ENCODE results near the gene RWDD1. TPM values are rescaled to one million over a fixed set of nuclear protein-coding genes. Genes with fewer than 3 reads are reported as not detected.

The RWDD1 gene, protein sequence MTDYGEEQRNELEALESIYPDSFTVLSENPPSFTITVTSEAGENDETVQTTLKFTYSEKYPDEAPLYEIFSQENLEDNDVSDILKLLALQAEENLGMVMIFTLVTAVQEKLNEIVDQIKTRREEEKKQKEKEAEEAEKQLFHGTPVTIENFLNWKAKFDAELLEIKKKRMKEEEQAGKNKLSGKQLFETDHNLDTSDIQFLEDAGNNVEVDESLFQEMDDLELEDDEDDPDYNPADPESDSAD
- total RNA-seq (2014; rRNA removed; shearing (Covaris generic)), result 31.0 and 32.5 TPM in 2 replicates

DNA sequence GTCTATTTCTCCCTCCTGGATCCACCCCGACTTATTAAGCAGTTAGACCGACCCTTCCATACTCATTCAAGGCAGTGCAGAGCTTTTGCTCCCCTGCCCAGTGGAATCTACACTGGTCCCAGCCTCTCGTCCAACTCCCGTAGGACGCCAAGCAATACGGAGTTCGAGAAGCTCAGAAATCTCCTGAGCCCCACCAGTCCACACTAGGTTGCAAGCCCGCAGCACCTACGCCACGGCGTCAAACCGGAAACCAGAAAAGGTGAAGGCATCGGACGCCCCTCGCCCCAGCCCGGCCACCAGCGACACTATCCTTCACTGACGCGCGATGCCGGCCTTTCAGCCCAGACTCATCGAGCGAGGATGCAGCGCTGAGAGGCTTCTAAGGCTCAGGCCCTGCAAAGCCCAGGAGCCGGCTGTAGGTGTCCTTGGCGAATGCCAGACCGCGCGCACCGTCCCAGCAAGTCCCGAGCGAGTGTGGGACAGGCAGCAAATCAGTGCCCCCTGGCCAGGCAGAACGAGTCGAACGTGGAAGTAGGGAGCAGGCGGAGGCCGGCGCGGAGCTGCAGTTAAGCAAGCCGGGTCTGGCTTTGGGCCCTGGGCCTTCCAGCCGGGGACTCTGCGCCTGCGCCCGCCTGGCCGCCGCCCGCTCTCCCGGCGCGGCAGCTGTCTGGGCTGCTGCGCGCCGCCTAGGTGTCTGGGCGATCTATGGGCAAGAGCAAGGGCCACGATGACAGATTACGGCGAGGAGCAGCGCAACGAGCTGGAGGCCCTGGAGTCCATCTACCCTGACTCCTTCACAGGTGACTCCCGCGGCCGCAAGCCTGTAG lies at the start of gene RWDD1:
RWDD1 (plus strand) TSS at position 649 of the 827 bp plus-strand sequence; CDS start at position 728, 79 bp downstream.
- DNase-seq (ENCODE audit: low spot score), result peak; percentile 97

GRCh38 chr6:116522896-116523295 lies 48.4 kb upstream of the RWDD1 start:
- no peak for DNase-seq (ENCODE audit: low spot score)

- DNase-seq (ENCODE audit: low spot score), result no peak
These were observed 47.1 kb upstream of the RWDD1 start for GRCh38 chr6:116524236-116524635.

DNA sequence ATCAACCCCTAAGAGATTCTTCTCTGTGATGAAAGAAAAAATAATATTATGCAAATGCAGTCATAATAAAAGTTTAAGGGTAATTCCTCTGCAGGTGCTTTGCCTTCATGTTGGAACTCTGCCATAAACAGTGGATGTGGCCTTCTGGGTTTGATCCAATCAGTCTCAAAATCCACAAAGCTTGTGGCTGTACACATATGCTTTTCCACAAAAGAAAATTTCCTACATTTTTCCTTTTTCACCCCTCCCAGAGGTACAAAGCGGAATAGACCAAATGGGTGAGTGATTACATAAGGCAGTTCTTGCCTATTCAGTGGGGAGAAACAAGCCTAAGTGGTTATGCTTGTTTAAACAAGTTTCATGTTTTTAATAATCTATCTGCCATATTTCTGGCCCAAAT lies 43.2 kb upstream of the RWDD1 start:
- no peak for DNase-seq (ENCODE audit: low spot score)

GRCh38 chr6:116528780-116529179 lies 42.5 kb upstream of the RWDD1 start:
- DNase-seq (ENCODE audit: low spot score), result no peak

GRCh38 chr6:116529466-116530290 lies 41.6 kb upstream of the RWDD1 start:
- no peak for DNase-seq (ENCODE audit: low spot score)

DNA sequence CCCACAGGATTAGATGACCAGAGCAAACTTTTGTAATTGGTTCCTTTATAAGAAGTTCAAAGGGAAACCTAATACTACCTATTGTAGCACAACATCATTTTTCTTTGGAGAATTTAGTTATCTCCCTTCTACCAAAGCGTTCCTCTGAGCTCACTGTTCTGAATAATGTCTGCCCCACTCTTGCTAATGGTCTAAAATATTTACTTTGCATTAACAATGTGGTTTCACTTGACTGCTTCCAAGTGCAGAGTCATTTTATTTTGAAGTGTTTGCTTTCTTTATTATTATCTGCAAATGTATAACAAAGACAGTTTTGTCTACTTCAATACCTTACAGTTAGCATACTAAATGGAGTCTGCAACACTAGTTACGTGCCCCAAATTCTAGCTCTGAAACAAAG lies 40.9 kb upstream of the RWDD1 start:
- peak; percentile 76 for DNase-seq (ENCODE audit: low spot score)

GRCh38 chr6:116531675-116532570 lies 39.4 kb upstream of the RWDD1 start:
- DNase-seq (ENCODE audit: low spot score), result peak; percentile 65

- DNase-seq (ENCODE audit: low spot score), result no peak
These were observed 37.9 kb upstream of the RWDD1 start for GRCh38 chr6:116533233-116533957.

DNA sequence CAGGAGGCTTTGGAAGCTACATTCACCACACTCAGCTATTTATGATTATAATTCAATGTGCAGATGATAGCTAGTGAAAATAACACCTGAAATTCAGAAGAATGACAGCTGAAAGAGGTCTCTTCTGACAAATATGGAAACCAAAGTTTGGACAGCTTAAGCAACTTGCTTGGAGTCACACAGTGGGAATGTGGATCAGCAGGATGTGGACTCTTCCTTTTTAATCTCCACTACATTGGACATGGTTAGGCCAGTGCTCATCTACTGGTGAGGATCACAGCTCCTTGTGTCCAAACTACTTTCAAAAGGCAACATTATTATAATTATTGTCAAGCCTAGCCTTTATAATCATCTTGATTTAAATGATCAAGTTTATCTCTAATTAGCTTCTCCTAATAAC lies 36.2 kb upstream of the RWDD1 start:
- no peak for DNase-seq (ENCODE audit: low spot score)

DNA sequence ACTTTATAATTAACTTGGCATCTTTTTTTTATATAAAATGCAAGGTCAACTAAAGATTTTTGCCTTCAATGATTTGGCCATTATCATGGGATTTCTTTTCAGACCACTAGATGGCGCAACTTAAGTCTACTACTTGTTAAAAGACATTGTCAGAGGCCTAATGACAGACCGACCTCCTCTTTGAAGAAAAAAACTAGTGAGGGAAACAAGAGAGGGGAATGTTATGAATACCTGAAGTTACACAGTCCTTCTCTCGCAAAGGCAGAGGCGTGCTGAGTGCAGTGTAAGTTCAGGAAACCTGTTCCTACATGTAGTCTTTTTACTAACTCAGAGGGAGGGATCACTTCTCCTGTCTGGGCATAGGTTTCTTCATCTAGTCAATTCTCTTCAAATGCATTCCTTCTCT lies 35.1 kb upstream of the RWDD1 start:
- DNase-seq (ENCODE audit: low spot score), result peak; percentile 32

DNA sequence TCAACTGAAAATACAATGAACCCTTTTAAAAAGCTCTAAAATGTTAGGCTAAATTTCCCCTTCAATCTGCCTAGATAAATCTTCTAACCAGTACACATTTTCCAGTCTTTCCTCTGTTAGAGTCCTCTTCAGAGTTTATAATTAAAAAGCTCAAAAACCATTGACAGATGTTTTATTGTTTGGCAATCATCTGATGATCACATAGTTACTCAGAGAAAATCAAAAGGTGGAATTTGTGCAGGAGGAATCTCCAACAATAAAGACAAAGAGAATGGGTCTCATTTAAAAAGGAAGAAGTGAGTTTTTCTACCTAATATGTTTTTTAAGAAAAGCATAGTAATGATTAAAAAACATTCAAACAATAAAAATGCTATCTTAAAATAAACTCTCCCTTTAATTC lies 28.9 kb upstream of the RWDD1 start:
- no peak for DNase-seq (ENCODE audit: low spot score)

- DNase-seq (ENCODE audit: low spot score), result no peak
These were observed 28.2 kb upstream of the RWDD1 start for GRCh38 chr6:116543149-116543548.

GRCh38 chr6:116545651-116546050 lies 25.7 kb upstream of the RWDD1 start, which contains the start of gene TRAPPC3L:
Gene TRAPPC3L (minus strand): TSS chr6:116545684. CDS start chr6:116545514, 170 bp downstream.
- DNase-seq (ENCODE audit: low spot score), result no peak

GRCh38 chr6:116547358-116547757 lies 23.9 kb upstream of the RWDD1 start:
- DNase-seq (ENCODE audit: low spot score), result no peak

- no peak for DNase-seq (ENCODE audit: low spot score)
These were observed 20.5 kb upstream of the RWDD1 start for GRCh38 chr6:116550796-116551195.

GRCh38 chr6:116553451-116553850 lies 17.9 kb upstream of the RWDD1 start, which contains the start of gene CALHM4:
Gene CALHM4 (plus strand): TSS chr6:116553751. CDS start chr6:116553794, 43 bp downstream.
- DNase-seq (ENCODE audit: low spot score), result no peak

DNA sequence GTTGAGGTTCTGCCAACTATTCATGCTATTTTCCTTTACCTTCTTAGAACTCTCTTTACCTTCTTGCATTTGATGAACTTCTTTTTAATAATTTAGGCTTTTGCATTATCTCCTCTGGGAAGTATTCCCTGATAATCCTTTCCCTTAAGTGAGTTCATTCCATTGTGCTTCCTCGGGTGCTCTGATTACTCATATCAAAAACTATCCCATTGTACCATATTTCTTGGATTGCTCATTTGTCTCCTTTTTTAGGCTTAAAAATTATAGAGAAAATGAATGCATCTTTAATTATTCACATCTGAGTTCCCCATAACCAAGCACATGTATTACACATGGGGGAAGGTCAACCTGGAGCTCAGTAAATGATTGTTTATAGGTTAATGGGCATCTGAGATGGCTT lies 15.2 kb upstream of the RWDD1 start:
- no peak for DNase-seq (ENCODE audit: low spot score)

DNA sequence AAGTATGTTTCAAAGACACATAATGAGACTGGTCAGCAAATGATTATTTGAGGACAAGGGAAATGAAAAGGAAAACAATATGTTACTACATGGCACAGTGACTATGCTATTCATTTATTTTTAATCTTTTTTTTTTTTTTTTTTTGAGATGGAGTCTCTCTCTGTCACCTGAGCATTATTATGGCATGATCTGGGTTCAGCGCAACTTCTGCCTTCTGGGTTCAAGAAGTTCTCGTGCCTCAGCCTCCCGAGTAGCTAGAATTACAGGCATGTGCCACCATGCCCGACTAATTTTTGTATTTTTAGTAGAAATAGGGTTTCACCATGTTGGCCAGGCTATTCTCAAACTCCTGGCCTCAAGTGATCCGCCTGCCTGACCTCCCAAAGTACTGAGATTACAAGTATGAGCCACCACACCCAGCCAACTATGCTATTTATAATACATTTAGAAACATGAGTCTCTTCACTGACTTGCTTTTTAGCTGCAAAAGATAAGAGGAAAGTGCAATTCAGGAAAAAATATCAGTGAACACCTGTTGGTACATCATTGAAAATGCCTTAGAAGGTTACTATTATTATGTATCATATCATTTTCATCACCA lies 14.4 kb upstream of the RWDD1 start:
- DNase-seq (ENCODE audit: low spot score), result no peak

GRCh38 chr6:116557893-116558292 lies 13.4 kb upstream of the RWDD1 start:
- DNase-seq (ENCODE audit: low spot score), result peak; percentile 76

All from H4 (cell line).